GM18499 (cell line): ENCODE measurements around the gene ANKRD13A.
A peak's percentile ranks its signal among the peaks of the same experiment; 100 is the strongest.
"Not testable (repeated sequence)": the region's sequence is repeated elsewhere in the genome, so short reads cannot be mapped to it uniquely, and the experiment has no call there.

Experiments used
- ATAC-seq: cut with Tn5 transposase; IDR thresholded peaks from one replicate; pipeline ENCODE4 v1.9.1; 2021; ENCODE audit warnings: moderate number of reproducible peaks; ENCODE audit not compliant: insufficient read depth, unreplicated experiment

Gene ANKRD13A

DNA sequence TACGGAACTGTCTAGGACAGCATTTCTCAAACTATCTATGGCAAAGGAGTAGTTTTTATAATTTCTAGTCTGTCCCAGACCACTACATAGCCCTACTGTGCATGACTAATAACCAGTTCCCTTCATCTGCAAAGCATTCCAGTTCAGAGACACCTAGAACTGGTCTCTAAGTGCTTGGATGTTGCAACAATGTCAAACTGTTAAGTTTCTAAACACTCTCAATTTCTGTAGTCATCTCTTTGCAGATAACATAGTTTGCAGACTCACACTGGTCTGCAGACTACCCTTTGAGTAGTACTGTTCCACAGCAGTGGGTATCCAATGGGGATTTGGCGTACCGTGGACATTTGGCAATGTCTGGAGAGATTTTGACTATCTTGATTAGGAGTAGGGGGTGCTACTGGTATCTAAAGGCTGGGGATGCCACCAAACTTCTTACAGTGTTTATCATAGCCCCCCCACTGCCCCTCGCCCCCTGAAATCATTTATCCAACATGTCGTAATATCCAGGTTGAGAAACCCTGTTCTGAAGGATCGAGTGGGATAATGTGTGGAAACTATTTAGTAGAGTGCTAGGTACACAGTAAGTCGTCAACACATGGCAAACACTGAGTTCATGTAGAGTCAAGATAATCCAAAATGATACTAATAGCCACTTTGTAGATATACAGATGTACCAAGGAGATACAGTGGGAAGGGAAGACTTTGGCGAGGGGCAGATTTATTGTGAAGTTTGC is 47.4 kb downstream of the ANKRD13A start:
- ATAC-seq: no peak

DNA sequence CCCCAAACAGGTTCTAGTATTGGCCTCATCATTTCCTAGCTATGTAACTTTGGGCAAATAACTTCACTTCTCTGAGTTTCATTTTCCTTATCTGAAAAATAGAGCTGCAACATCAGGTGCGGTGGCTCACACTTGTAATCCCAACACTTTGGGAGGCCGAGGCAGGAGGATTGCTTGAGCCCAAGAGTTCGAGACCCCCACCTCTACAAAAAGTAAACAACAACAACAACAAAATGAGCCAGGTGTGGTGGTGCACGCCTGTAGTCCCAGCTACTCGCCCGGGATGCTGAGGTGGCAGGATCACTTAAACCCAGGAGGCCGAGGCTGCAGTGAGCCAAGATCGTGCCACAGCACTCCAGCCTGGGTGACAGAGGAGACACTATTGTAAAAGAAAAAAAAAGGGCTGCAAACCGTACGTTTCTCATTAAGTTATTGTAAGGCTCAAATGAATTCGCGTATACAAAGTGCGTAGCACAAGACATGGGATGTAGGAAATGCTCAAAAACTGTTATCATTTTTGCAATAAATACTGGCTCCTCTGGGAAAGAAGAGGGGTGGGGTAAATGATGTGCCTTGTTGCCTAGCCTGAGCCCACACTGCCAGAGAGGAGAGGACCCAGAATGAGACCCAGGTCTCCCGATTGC is 48.2 kb downstream of the ANKRD13A start:
- no peak for ATAC-seq

DNA sequence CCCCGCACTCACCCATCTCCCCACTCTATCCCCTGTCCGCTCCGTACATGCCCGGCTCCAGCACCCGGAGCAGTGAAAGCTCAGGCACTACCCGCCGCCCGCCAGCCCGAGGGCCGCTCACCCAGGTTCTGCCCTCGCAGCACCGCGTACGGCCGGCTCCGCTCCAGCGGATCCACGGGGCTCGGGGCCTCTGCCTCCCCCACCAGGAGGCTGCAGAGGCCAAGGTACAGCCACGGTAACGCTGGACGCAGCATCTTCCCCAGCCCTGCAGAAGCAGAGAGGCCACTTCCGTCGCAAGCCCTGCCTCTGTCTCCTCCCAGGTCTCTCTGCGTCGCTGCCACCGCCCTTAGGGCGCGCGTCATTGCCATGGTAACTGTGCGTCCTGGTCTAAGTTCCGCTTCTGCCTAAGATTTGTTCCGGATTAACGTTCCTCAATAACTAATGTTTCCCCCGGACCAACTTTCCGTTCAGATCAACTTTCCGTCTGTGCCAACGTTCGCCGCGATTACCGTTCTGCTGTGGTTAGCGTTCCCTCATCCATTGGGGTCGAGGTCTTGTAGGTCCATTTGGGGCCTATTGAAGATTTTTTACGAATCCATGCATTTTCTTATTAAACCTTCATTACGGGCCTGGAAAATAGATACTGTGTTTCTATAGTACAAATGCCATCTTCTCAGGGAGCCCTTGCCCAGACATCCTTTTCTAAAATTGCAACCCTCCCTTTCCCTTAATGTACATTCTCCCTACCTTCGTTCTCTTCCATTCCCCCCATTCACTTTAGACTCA is 49.2 kb downstream of the ANKRD13A start, which contains the start of gene C12orf76:
Gene C12orf76 (minus strand): TSS at position 281 of the 786 bp plus-strand sequence. CDS start 27 bp downstream, at position 254.
- ATAC-seq: peak; percentile 84

DNA sequence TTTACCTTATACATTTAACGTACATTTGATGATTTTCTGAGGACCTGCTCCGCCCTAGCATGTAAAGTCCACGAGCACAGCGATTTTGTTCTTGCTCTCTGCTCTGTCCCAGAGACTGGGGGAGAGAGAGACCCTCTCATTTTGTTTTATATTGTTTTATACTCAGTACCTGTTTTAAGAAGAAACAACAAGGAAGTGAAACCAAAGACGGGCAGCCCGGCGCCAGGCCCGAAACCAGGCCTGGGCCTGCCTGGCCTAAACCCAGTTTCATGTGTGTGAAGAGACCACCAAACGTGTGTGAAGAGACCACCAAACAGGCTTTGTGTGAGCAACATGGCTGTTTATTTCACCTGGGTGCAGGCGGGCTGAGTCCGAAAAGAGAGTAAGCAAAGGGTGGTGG is 49.8 kb downstream of the ANKRD13A start:
- not testable (repeated sequence) for ATAC-seq

DNA sequence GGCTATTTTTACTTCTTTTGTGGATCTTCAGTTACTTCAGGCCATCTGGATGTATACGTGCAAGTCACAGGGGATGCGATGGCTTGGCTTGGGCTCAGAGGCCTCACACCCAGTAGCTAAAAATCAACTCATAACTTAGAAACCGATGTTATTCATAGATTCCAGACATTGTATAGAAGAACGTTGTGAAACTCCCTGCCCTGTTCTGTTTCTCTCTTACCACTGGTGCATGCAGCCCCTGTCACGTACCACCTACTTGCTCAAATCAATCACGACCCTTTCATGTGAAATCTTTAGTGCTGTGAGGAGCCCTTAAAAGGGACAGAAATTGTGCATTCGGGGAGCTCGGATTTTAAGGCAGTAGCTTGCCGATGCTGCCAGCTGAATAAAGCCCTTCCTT is 50.4 kb downstream of the ANKRD13A start:
- not testable (repeated sequence) for ATAC-seq

DNA sequence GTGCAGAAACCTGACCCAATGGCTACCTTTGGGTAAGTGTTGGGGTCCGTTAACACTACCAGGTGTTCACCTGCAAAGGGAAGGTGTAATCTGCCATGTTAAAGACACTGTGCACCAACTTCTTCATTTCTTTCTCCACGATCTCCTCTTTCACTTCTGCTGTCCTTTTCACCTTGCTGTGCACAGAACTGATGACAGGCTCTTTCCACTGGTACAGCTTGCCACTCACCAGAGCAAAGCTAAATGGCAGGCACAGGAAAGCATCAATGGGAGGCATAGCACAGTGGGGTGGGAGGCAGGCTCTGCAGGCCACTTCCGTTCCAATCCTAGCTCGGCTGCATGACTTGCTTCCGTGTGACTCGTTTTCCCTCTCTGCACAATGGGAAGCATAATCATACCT is 51.7 kb downstream of the ANKRD13A start:
- ATAC-seq: no peak

DNA sequence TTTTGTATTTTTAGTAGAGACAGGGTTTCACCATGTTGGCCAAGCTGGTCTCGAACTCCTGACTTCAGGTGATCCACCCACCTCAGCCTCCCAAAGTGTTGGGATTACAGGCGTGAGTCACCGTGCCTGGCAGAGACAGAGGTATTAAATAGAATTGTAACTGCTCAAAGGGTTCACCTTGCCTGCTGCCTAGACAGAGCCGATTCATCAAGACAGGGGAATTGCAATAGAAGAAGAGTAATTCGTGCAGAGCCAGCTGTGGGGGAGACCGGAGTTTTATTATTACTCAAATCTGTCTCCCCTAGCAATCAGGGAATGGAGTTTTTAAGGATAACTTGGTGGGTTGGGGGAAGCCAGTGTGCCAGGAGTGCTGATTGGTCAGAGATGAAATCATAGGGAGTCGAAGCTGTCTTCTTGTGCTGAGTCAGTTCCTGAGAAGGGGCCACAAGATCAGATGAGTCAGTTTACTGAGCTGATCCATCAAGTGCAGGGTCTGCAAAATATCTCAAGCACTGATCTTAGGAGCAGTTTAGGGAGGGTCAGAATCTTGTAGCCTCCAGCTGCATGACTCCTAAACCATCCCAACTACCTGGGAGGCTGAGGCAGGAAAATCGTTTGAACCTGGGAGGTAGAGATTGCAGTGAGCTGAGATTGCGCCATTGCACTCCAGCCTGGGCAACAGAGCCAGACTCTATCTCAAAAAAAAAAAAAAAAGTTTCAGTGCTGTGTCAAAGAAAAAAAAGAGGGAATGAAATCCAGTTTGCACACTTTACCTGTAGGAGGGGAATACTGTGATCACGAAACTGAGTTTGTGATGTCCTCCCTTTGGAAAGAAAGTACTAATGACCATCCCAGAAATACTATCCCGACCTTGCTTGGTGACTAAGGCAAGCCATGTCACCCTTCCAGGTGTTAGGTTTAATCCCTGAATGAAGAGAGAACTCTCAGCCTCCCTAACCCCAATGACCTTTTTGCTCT is 56.4 kb downstream of the ANKRD13A start:
- ATAC-seq: not testable (repeated sequence)

DNA sequence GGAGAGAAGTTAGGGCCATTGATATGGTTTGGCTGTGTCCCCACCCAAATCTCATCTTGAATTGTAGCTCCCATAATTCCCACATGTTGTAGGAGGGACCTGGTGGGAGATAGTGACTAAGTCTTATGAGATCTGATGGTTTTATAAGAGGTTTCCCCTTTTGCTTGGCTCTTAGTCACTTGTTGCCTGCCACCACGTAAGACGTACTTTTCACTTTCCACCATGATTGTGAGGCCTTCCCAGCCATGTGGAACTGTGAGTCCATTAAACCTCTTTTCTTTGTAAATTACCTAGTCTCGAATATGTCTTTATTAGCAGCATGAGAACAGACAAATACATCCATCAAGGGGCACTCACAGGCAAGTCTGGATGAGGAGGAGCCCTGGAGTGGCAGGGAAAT is 57.4 kb downstream of the ANKRD13A start:
- ATAC-seq: not testable (repeated sequence)

DNA sequence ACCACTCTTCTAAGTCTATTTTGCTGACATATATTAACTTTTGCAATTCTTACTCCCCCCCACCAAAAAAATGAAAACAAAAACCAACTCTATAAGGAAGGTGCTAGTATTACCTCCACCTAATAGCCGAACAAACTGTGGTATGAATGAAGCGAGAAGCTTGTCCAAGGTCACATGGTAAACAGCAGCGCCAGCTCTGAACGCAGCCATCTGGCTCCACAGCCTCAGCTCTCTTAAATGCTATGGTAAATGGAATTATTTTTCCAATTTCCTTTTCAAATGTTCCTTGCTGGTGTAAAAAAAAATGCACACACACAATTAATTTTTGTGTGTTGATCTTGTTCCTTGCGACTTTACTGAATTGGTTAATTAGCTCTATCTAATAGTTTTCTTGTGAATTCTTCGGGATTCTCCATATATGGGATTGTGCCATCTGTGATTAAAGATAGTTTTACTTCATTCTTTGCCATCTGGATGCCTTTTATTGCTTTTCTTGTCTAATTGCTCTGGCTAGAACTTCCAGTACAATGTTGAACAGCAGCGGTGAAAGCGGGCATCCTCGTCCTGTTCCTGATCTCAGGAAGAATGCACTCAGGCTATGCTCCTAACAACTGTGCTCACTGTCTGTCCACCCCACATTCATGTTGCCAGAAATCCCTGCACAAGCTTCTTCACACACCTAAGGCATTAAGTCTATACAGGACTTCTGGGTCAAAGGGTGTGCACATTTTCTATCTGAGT is 59.8 kb downstream of the ANKRD13A start:
- ATAC-seq: no peak

DNA sequence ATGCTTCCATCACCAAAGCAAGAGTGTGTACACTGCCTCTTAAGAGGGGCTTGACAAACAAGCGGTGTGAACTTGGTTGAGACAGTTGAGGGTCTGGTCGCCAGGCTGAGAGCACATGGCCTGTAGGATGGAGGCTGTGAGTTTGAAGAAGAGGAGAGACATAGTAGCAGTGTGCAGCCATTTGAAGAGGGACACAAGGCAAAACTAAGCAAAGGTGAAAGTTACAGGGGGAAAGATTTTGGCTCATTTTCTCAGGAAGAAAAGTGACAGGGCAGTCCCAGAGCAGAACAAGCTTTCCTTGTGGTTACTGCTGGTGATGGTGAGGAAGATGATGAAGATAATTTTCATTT is 60.4 kb downstream of the ANKRD13A start:
- no peak for ATAC-seq

DNA sequence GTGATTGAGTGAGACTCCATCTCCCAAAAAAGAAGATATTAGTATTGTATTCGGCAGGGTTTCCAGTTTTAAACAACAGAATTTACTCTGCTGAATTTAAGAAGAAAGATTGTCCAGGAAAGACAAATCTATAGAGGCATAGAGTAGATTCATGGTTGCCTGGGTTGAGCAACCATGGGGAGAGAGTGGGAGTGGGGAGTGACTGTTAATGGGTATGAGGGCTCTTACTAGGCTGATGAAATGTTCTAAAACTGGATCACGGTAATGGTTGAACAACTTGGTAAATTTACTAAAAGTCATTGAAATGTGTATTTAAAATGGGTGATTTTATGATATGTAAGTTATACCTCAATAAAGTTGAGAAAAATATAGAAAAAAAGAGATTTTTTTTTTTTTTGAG is 63.0 kb downstream of the ANKRD13A start:
- no peak for ATAC-seq

DNA sequence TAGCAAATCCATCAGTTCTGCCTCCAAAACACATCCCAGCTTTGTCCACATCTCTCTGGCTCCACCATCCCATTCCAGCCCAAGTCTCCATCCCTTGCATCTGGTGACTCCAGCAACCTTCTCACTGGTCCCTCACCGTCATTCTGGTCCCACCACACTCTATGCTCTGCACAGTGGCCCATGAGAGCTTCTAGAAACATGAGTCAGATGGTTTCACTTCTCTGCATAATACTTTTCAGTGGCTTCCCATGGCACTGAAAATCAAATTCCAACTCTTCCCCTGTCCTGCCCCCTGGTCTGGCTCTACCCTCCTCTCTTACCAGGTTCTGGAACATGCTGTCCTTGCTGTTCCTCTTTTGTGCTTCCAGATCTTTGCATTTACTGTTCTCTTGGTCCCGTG is 66.3 kb downstream of the ANKRD13A start:
- no peak for ATAC-seq

DNA sequence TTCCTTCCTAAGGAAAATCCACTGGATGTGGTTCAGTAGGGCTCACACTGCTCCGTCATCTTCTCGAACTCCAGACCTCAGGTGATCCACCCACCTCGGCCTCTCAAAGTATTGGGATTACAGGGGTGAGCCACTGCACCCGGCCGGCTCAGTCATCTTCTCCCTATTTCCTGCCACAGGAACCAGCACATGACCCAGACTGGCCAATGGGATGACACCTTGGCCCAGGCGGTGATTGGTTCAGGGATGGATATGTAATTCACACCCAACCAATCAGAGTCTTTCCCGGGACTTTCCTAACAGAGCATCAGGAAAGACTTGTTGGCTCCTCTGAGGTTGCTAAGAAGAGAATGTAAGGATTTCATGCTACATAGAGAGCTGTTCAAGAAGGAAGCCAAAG is 68.3 kb downstream of the ANKRD13A start:
- ATAC-seq: no peak

DNA sequence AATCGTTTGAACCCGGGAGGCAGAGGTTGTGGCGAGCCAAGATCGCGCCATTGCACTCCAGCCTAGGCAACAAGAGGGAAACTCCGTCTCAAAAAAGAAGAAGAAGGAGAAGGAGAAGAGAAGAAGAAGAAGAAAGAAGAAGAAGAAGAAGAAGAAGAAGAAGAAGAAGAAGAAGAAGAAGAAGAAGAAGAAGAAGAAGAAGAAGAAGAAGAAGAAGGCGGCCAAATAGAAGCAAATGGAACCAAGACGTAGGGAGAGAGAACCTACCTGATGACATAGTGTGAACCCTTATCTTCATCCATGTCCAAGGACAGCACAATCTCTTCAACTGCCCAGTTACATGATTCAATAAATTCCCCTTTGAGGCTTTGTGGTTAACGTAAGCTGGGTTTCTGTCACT is 68.9 kb downstream of the ANKRD13A start:
- ATAC-seq: not testable (repeated sequence)

DNA sequence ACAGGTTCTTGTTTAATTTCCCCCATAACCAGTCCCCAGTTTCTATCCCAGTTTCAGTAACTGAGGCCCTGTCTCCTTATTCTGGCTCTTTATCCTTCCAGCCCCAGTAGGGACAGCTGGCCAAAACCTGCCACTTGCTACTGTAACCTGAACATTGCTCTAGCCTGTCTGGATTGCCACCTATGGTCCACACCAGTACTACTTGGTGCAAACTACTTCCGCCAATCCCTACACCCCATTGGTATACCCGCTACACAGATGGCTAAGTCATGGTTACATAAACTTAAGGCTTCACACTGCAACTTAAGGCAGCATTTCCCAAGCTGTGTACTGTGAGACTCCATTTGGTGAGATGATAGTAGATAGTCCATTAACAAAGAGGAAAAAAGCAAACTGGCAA is 69.4 kb downstream of the ANKRD13A start:
- ATAC-seq: no peak

DNA sequence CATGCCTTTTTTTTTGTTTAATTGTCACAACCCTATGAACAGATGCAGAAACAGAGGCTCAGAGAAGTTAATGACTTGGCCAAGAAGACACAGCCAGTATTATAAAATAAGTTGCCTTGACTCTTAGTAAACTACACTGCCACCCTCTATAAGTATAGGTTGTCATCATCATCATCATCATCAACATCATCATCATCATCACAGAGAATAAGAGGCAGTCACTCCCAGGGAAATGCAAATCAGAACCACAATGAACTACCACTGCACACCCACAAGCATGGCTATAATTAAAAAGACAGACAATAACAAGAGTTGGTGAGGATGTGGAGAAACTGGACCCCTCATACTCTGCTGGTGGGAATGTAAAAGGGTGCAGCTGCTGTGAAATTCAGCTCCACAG is 72.3 kb downstream of the ANKRD13A start:
- no peak for ATAC-seq

DNA sequence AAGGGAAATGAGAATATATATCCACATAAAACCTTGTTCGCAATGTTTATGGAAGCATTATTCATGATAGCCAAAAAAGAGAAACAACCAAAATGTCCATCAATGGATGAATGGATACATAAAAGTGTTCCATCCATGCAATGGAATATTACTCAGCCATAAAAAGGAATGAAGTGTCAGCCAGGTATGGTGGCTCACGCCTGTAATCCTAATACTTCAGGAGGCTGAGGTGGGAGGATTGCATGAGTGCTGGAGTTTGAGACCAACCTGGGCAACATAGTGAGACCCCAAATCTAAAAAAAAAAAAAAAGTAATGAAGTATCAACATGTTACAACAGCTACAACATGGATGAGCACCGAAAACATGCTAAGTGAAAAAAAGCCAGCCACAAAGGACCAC is 72.7 kb downstream of the ANKRD13A start:
- ATAC-seq: no peak

DNA sequence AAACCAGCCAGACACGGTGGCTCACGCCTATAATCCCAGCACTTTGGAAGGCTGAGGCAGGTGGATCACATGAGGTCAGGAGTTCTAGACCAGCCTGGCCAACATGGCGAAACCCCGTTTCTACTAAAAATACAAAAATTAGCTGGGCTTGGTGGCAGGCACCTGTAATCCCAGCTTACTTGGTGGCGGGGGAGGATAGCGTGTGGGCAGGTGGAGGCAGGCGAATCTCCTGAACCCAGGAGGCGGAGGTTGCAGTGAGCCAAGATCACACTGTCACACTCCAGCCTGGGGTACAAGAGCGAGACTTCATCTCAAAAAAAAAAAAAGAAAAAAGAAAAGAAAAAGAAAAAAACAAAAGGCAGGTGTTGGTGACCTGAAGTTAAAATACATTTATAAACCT is 73.4 kb downstream of the ANKRD13A start:
- not testable (repeated sequence) for ATAC-seq

DNA sequence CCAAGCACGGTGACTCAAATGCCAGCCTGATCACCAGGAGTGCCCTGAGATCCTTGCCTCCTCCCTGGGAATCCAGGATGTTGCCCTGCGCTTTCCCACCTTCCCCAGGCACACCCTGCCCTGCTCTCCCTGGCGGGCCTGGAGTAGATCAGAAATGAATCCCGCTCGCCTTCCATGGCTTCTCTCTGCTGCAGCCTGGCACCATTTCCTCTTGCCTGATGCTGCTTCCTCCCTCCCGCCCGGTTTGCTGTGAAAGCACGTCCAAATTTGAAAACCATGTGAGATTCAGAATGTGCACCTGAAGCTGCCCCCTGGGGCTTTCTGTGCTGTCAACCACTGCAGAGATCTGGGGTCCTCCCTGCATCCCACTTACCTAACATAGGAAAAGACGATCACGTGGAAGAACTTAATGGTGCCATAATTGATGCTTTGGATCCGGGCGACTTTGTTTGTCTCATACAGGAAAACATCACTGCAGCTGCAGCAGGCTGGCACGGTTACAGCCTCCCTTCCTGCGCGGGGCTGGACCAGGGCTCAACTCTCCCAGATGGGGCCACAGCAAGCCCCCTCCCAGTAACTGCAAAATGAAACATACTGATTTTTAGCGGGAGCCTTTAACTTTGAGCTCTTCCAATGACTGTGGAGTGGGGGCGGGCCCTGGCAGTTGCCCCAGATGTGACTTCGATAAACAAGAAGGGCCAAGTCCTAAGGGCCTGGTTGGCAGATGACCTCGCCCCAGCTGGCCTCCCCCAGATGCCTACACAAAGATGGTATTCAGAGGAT is 74.0 kb downstream of the ANKRD13A start:
- no peak for ATAC-seq
